Measurements from ENCODE around the gene RBL1.
"Not testable (repeated sequence)": the region's sequence is repeated elsewhere in the genome, so short reads cannot be mapped to it uniquely, and the experiment has no call there.

Gene RBL1

DNA sequence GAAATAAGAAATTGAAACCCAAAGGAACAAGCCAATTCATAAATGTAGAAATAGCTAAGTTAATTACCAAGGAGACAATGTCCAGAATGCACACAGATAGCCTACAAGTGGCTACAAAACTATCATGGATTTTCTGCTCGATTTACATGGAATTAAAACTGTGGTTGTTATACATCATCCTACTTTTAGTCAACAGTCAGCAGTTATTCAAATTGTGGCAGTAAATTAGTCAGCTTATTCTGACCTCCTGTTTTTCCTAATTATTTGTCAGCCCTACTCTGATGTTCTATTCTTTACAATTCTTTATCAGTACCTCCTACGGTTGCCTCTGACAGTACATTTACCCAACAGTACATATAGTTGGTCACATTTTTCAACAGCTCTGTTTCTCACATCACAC lies 29.6 kb downstream of the RBL1 start:
- no peak overlapping the region for H3K27ac ChIP-seq
- TF ChIP-seq, protein P1, sequence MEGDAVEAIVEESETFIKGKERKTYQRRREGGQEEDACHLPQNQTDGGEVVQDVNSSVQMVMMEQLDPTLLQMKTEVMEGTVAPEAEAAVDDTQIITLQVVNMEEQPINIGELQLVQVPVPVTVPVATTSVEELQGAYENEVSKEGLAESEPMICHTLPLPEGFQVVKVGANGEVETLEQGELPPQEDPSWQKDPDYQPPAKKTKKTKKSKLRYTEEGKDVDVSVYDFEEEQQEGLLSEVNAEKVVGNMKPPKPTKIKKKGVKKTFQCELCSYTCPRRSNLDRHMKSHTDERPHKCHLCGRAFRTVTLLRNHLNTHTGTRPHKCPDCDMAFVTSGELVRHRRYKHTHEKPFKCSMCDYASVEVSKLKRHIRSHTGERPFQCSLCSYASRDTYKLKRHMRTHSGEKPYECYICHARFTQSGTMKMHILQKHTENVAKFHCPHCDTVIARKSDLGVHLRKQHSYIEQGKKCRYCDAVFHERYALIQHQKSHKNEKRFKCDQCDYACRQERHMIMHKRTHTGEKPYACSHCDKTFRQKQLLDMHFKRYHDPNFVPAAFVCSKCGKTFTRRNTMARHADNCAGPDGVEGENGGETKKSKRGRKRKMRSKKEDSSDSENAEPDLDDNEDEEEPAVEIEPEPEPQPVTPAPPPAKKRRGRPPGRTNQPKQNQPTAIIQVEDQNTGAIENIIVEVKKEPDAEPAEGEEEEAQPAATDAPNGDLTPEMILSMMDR (IDR thresholded peaks at IDR 0.05), result no peak

DNA sequence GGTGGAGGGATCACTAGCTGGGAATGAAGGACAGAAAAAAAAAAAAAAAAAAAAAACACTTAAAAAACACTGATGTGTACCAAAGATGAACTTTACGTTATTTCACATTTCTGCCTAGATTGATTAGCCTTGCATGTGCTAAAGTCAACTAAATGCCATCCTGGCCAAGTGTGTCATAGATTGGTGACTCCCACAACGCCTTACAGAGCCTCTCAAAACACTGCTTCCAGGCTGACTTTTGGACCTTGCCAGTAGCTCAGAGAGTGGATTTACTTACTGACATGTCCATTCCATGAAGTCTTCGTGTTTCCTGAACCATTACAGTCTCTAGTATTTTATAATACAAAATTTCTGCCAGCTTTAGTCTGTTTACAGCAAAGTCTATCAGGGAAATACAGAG lies 40.5 kb downstream of the RBL1 start:
- H3K36me3 ChIP-seq (ENCODE audit: control insufficient read depth, insufficient read depth, low read length), result no peaks in the 10 kb centered on the region
- H3K9me3 ChIP-seq (ENCODE audit: control insufficient read depth, low read length), result no peaks in the 10 kb centered on the region
- no peak overlapping the region for H3K4me2 ChIP-seq (ENCODE audit: low read length)
- TF ChIP-seq, protein P1 (IDR thresholded peaks at IDR 0.05), result no peak
- no peaks in the 10 kb centered on the region for H3K79me2 ChIP-seq
- no peak overlapping the region for H3K4me3 ChIP-seq (ENCODE audit: low read depth, low read length)
- no peak overlapping the region for H3K27ac ChIP-seq
- H3K4me1 ChIP-seq, result no peaks in the 10 kb centered on the region
- H2AFZ ChIP-seq, result no peak overlapping the region
- no peaks in the 10 kb centered on the region for H3K27me3 ChIP-seq (ENCODE audit: control insufficient read depth, insufficient read depth, low read length)
- H3K9ac ChIP-seq, result no peak overlapping the region

More for the DNA sequence above, 29.6 kb downstream of the RBL1 start:
- H3K4me2 ChIP-seq (ENCODE audit: low read length), result no peak overlapping the region
- no peak overlapping the region for H2AFZ ChIP-seq
- no peak overlapping the region for H3K4me3 ChIP-seq (ENCODE audit: low read depth, low read length)
- H3K36me3 ChIP-seq (ENCODE audit: control insufficient read depth, insufficient read depth, low read length), result no peaks in the 10 kb centered on the region
- no peaks in the 10 kb centered on the region for H3K79me2 ChIP-seq
- H3K4me1 ChIP-seq, result no peaks in the 10 kb centered on the region
- H3K27me3 ChIP-seq (ENCODE audit: control insufficient read depth, insufficient read depth, low read length), result no peaks in the 10 kb centered on the region
- H3K9ac ChIP-seq, result no peak overlapping the region
- no peaks in the 10 kb centered on the region for H3K9me3 ChIP-seq (ENCODE audit: control insufficient read depth, low read length)

DNA sequence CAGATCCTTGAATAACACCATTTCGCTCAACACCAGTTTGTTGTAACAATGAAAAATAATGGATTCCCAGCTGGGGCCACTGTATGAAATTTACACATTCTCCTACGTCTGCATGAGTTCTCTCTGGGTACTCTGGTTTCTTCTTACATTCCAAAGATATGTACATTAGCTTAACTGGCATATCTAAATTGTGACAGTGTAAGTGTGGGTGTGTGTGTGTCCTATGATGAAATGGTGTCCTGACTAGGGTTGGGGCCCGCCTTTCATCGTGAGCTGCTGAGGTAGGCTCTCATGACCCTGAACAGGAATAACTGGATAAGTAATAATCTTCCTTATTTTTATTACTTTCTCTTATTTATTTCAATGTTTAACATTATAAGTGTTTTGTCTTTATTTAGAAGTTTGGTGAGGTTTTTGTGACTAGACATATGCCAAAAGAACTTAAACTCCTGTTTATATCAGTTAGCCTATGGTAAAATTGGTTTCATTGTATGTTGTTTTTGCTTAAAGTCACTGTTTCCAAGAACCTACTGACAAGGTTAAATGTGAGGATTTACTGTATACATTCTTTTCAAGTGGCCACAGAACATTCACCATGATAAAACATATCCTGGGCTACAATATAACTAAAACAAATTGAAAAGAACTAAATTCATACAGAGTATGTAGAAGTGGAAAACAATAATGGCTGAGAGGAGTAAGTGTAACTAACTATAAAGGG lies 42.4 kb downstream of the RBL1 start:
- H3K4me2 ChIP-seq (ENCODE audit: low read length), result no peak overlapping the region
- no peak overlapping the region for H3K27ac ChIP-seq
- H3K27me3 ChIP-seq (ENCODE audit: control insufficient read depth, insufficient read depth, low read length), result no peaks in the 10 kb centered on the region
- no peak overlapping the region for H3K9ac ChIP-seq
- no peaks in the 10 kb centered on the region for H3K79me2 ChIP-seq
- TF ChIP-seq, protein P1 (IDR thresholded peaks at IDR 0.05), result no peak
- H3K4me3 ChIP-seq (ENCODE audit: low read depth, low read length), result no peak overlapping the region
- no peaks in the 10 kb centered on the region for H3K4me1 ChIP-seq
- H3K36me3 ChIP-seq (ENCODE audit: control insufficient read depth, insufficient read depth, low read length), result no peaks in the 10 kb centered on the region
- H3K9me3 ChIP-seq (ENCODE audit: control insufficient read depth, low read length), result no peaks in the 10 kb centered on the region
- no peak overlapping the region for H2AFZ ChIP-seq

- H3K27ac ChIP-seq, result no peak overlapping the region
- no peak overlapping the region for H3K4me2 ChIP-seq (ENCODE audit: low read length)
- H3K4me3 ChIP-seq (ENCODE audit: low read depth, low read length), result no peak overlapping the region
- H3K9ac ChIP-seq, result no peak overlapping the region
- no peaks in the 10 kb centered on the region for H3K27me3 ChIP-seq (ENCODE audit: control insufficient read depth, insufficient read depth, low read length)
- H2AFZ ChIP-seq, result no peak overlapping the region
- TF ChIP-seq, protein P1 (IDR thresholded peaks at IDR 0.05), result no peak
- H3K9me3 ChIP-seq (ENCODE audit: control insufficient read depth, low read length), result no peaks in the 10 kb centered on the region
- no peaks in the 10 kb centered on the region for H3K36me3 ChIP-seq (ENCODE audit: control insufficient read depth, insufficient read depth, low read length)
- no peaks in the 10 kb centered on the region for H3K79me2 ChIP-seq
- H3K4me1 ChIP-seq, result no peaks in the 10 kb centered on the region
Measured at GRCh38 chr20:37042986-37043972, 52.5 kb downstream of the RBL1 start.

DNA sequence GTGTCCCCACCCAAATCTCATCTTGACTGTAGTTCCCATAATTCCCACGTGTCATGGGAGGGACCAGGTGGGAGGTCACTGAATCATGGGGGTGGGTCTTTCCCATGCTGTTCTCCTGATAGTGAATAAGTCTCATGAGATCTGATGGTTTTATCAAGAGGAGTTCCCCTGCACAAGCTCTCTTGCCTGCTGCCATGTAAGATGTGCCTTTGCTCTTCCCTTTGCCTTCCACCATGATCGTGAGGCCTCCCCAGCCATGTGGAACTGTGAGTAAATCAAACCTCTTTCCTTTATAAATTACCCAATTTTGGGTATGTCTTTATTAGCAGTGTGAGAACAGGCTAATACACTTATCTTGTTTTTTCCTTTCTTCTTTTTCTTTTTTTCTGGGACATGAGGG lies 56.4 kb downstream of the RBL1 start:
- H3K9me3 ChIP-seq (ENCODE audit: control insufficient read depth, low read length); H3K4me1 ChIP-seq; H3K36me3 ChIP-seq (ENCODE audit: control insufficient read depth, insufficient read depth, low read length); H3K27me3 ChIP-seq (ENCODE audit: control insufficient read depth, insufficient read depth, low read length); H3K79me2 ChIP-seq; H3K9ac ChIP-seq; H2AFZ ChIP-seq; H3K27ac ChIP-seq; H3K4me2 ChIP-seq (ENCODE audit: low read length); H3K4me3 ChIP-seq (ENCODE audit: low read depth, low read length): not testable (repeated sequence)

Data from parathyroid adenoma (tissue), 2 donors.